Fibroblast of mammary gland (primary cell): ENCODE data around the gene GIMAP5.
A peak's percentile ranks its signal among the peaks of the same experiment; 100 is the strongest.
"Not testable (repeated sequence)": the region's sequence is repeated elsewhere in the genome, so short reads cannot be mapped to it uniquely, and the experiment has no call there.

Experiments used
- DNase-seq: peaks from one replicate; pipeline ENCODE4 v3.0.0-alpha.2; 2010; ENCODE audit warnings: low read depth
- H3K4me3 ChIP-seq: 2 replicates; pipeline ENCODE4 v1.5.1; 2011; ENCODE audit warnings: low read depth, mild to moderate bottlenecking, low read length, moderate library complexity; ENCODE audit not compliant: control insufficient read depth
- TF ChIP-seq, protein P1 (sequence below): conservative IDR thresholded peaks from 2 replicates; pipeline ENCODE4 v1.5.1; 2011; ENCODE audit warnings: low read depth, low read length, inconsistent platforms; ENCODE audit not compliant: control insufficient read depth, insufficient read depth

GIMAP5 gene

DNA sequence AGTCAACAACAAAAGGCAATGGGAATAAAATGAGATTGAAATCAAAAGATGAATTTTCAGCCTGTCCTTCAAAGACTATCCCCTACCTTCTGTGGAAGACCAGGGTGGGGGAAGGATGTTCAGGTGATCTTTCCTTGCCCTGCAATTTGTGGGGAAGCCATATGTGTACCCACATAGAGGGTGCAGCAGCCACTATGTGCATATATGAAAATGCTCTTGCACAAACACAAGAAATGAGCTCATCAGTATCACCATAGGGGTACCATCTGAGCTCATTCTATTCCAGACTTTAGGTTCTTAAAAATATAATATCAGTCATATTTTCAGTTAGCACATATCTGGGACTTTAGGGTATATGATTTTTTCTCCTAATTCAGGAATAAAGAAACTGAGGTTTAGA is 17.7 kb downstream of the GIMAP5 start:
- TF ChIP-seq, protein P1, sequence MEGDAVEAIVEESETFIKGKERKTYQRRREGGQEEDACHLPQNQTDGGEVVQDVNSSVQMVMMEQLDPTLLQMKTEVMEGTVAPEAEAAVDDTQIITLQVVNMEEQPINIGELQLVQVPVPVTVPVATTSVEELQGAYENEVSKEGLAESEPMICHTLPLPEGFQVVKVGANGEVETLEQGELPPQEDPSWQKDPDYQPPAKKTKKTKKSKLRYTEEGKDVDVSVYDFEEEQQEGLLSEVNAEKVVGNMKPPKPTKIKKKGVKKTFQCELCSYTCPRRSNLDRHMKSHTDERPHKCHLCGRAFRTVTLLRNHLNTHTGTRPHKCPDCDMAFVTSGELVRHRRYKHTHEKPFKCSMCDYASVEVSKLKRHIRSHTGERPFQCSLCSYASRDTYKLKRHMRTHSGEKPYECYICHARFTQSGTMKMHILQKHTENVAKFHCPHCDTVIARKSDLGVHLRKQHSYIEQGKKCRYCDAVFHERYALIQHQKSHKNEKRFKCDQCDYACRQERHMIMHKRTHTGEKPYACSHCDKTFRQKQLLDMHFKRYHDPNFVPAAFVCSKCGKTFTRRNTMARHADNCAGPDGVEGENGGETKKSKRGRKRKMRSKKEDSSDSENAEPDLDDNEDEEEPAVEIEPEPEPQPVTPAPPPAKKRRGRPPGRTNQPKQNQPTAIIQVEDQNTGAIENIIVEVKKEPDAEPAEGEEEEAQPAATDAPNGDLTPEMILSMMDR = no peak
- DNase-seq = no peak
- H3K4me3 ChIP-seq = no peak overlapping the region

DNA sequence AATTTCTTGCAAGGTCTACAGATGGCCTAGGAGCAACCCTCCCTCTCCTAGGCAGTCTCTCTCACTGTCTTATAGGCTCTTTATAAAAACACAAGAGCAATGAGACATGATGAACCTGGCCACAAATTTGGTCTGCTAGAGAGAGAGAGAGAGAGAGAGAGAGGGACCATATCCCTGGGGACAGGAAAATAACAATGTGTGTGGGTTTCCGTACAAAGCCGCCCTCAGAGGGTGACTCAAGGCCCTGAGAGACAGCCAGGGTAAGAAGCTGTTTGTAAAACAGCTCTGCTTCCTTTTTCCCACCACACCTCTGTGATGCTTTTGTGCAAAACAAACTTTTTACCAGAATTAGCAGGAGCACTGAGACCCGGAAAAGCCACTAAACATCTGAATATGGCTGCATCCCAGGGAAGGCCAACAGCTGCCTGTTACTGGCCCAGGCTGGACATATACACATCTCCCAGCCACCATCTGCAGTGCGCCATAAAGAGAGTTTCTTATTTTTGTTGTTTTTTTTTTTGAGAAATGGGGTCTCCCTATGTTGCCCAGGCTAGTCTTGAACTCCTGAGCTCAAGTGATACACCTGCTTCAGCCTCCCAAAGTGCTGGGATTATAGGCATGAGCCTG is 18.4 kb downstream of the GIMAP5 start:
- peak; percentile 59 for DNase-seq
- no peak overlapping the region for H3K4me3 ChIP-seq
- TF ChIP-seq, protein P1 = no peak

DNA sequence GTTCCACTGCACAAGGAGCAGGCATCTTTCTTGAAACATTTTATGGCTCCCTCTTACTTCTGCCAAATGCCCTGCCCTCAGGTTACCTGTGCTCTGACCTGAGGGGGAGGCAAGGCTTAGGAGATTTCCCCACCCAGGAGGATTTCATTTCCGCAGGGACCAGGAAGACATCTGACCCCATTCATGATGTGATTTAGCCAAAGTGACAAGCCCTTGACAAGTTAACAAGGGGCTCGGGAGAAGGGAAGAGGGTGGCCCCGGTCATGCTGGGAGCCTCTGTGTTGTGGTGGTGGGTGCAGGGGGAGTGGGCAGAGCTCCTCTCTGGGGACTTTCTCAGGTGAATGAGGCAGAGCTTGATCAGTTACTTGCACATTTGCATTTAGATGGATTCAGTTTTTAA is 18.9 kb downstream of the GIMAP5 start:
- TF ChIP-seq, protein P1 = no peak
- no peak for DNase-seq
- no peak overlapping the region for H3K4me3 ChIP-seq

DNA sequence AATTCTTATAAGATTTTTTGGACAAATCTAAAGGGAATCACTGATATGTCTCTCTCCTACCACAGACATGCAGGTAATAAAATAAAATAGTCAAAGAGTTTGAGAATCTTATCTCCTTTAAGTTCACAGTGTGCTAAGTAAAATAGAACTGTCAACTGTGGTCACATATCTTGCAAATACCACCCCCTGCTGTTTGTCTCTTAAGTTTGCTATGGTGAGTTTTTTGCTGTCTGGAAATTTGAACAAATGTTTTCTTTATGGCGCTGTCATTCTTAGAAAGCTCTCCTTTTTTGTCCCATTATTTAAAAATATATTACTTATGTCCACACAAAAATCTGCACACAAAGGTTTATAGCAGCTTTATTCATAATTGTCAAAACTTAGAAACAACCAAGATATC is 19.6 kb downstream of the GIMAP5 start:
- TF ChIP-seq, protein P1 = peak; percentile 31
- peak; percentile 21 for DNase-seq
- H3K4me3 ChIP-seq = no peak overlapping the region

DNA sequence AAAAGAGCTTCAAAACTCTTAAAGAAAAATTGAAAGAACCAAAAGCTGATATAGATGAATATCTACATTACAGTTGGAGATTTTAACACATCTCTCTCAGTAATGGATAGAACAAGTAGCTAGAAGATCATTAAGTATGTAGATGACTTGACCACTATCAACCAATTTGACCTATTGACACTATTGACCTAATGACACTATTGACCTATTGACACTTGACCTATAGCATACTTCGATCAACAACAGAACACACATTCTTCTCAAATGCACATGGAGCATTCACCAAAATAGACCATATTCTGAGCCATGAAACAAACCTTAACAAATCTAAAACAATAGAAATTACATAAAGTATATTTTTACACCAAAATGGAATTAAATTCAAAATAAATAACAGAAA is 22.3 kb downstream of the GIMAP5 start:
- TF ChIP-seq, protein P1 = no peak
- no peak for DNase-seq

DNA sequence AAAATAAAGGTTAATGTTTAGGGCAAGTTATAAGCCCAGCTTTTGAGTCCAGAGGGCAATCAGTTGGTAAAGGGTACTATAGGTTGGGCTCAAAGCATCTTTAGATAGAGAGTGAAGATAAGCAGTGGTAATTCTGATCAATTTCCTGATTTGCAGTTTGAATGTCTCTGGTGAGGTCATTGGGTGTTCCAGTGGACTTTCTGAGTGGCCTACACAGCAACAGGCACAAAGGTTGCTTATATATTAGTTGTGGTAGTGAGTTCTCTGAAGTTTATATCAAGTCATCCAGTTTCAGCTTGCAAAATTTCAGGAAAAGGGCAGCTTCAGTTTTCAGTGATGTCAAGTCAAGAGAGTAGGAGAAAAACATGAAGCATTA is 29.1 kb downstream of the GIMAP5 start:
- no peak overlapping the region for H3K4me3 ChIP-seq
- TF ChIP-seq, protein P1 = no peak
- DNase-seq = no peak

More for the DNA sequence above, 22.3 kb downstream of the GIMAP5 start:
- no peak overlapping the region for H3K4me3 ChIP-seq

DNA sequence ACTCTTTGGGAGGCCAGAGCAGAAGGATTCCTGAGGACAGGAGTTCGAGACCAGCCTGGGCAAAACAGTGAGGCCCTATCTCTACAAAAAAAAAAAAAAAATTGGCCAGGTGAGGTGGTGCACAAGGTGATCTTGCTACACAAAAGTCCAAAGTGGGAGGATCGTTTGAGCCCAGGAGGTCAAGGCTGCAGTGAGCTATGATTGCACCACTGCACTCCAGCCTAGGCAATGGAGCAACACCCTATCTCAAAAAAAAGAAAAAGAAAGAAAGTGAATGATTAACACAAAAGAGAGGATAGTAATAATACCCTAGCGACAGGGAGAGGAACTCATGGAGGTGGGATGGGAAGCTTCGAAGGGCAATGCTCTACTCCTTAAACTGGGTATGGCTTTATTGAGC is 32.5 kb downstream of the GIMAP5 start:
- H3K4me3 ChIP-seq = no peak overlapping the region
- DNase-seq = no peak
- TF ChIP-seq, protein P1 = no peak

DNA sequence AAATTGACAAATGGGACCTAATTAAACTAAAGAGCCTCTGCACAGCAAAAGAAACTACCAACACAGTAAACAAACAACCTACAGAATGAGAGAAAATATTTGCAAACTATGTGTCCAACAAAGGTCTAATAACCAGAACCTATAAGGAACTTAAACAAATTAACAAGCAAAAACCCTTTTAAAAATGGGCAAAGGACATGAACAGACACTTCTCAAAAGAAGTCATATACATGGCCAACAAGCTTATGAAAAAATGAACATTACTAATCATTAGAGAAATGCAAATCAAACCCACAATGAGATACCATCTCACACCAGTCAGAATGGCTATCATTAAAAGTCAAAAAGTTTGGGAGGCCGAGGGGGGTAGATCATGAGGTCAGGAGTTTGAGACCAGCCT is 36.9 kb downstream of the GIMAP5 start:
- DNase-seq, H3K4me3 ChIP-seq: not testable (repeated sequence)
